ENCODE measurements around the gene MKNK2.
"Not testable (repeated sequence)": the region's sequence is repeated elsewhere in the genome, so short reads cannot be mapped to it uniquely, and the experiment has no call there.

The MKNK2 gene

GRCh38 chr19:1989513-1990229 lies 61.4 kb downstream of the MKNK2 start:
- DNase-seq, result peak; percentile 48

GRCh38 chr19:1988464-1988863 lies 62.6 kb downstream of the MKNK2 start:
- DNase-seq, result not testable (repeated sequence)
